Fibroblast of pulmonary artery (primary cell): ENCODE data around the gene TGDS.
"Not testable (repeated sequence)": the region's sequence is repeated elsewhere in the genome, so short reads cannot be mapped to it uniquely, and the experiment has no call there.

Source experiments
- DNase-seq: peaks from one replicate; pipeline ENCODE4 v3.0.0-alpha.2; 2010; ENCODE audit warnings: low read depth
- H3K4me3 ChIP-seq: replicated peaks from 2 replicates; pipeline ENCODE4 v1.5.1; 2011; ENCODE audit warnings: low read depth, mild to moderate bottlenecking, control low read depth, low read length, moderate library complexity
- TF ChIP-seq, protein P1 (sequence below): IDR thresholded peaks from 2 replicates; pipeline ENCODE4 v1.5.1; 2011; ENCODE audit warnings: mild to moderate bottlenecking, control low read depth, low read length, inconsistent platforms; ENCODE audit errors: missing control alignments

The TGDS gene

DNA sequence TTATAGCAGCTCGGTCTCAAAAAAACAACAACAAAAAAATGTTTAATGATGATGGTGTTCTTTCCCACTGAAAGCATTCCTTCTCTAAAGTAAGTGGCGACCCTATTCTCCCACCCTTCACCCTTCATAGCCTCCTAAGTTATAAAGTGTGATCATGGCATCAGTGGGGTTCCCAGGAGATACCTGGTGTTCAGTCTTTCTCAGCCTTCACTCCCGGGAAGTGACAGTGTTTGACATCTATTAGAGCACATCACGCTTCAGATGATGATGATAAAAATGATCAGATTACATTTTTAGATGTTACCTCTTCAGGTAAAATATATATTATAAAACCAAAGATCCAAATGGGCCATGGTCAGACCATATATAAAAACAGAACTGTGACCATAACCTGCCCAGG is 51.0 kb downstream of the TGDS start:
- H3K4me3 ChIP-seq: no peak overlapping the region
- no peak for DNase-seq
- TF ChIP-seq, protein P1, sequence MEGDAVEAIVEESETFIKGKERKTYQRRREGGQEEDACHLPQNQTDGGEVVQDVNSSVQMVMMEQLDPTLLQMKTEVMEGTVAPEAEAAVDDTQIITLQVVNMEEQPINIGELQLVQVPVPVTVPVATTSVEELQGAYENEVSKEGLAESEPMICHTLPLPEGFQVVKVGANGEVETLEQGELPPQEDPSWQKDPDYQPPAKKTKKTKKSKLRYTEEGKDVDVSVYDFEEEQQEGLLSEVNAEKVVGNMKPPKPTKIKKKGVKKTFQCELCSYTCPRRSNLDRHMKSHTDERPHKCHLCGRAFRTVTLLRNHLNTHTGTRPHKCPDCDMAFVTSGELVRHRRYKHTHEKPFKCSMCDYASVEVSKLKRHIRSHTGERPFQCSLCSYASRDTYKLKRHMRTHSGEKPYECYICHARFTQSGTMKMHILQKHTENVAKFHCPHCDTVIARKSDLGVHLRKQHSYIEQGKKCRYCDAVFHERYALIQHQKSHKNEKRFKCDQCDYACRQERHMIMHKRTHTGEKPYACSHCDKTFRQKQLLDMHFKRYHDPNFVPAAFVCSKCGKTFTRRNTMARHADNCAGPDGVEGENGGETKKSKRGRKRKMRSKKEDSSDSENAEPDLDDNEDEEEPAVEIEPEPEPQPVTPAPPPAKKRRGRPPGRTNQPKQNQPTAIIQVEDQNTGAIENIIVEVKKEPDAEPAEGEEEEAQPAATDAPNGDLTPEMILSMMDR: no peak

DNA sequence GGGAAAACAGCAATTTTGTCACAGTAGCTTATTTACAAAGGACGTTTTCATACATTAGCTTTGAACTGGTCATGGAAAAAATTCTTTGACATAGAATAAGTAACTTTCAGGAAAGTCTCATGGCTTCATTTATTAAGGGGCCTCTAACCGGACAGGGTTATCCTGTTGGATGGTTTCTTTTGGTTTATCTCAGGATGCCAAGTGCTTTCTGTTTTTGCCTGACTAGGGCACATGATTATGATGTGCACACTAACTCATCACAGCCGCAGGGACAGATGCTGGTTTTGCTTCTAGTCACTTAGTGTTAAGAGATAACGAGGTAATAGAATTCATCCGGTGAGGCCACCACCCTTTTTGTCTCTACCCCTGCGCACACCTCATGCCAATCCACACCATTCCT is 53.0 kb downstream of the TGDS start:
- no peak overlapping the region for H3K4me3 ChIP-seq

DNA sequence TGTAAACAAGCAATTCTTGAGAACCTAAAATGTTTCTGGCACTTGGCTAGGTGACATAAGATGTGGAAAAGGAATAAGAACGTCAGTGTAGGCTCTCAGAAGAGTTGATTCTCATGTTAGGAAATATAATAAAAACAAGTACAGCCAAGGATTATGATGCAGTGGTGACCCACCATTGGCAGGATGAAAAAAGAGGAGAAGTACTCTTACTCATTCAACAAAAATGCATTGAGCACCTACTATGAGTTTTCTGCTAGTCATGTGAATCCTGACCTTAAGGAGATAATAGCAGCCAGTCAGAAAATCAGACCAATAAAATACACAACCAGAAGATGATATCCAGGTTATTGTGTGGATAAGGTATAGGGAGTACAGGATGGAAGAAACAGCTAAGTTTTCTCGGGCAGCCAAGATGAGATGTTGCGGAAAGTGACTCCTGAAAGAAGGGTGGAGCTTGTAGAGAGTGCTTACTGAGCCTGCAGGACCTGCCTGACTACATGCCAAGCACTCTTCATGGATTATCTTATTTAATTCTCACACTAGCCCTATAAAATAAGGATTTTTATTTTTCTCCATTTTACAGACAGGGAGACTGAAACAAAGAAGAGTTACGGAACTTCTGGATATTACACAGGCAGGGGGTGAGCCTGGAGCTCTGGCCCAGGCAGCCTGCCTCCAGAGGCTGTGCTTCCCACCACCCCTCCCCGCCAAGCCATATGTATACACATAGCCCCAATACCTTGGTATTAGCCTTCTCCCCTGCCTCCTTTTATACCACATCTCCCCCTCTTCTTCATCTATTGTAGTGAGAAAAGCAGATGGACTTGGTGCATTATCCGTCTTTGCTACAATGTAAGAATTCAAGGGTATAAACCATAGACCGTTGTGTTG is 58.0 kb downstream of the TGDS start:
- no peak overlapping the region for H3K4me3 ChIP-seq
- DNase-seq: no peak
- TF ChIP-seq, protein P1: no peak

More for the DNA sequence above, 53.0 kb downstream of the TGDS start:
- DNase-seq: no peak
- TF ChIP-seq, protein P1: no peak

DNA sequence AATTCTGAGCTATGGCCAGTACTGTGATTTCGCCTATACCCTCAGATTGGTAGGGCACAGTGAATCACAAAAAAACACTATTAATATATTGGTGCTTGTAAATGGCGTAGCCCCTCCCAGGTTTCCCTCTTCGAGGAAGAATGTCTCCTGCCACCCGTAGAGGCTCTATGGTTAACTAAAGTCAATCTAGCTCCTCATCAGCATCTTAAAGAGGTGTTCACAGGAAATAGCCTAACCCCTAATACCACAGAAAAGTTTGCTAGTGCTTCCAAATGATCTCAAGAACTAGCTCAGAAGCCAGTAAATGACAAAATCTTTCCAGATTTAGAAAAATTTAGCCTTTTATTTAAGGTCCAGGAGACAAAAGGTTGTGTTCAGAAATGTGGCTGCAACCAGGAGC is 60.2 kb downstream of the TGDS start:
- TF ChIP-seq, protein P1: no peak
- no peak for DNase-seq

DNA sequence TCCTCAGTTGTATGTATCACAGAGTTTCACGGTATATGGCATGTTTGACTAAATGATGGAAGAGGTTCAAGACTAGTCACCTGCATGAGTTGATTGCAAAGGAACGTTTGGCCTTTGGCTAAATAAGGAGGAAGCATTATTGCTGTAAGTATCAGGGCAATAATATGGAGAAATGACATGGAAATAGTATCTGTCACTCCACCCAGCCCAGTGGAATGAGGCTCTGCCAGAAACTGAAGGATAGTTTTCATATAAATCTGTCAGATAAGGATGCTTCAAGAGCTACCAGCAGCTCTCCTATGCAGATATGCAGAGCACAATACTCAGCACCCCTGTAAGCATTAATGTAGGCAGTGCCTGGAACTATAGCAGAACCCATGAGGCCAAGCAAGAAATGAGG is 60.7 kb downstream of the TGDS start:
- no peak overlapping the region for H3K4me3 ChIP-seq
- no peak for DNase-seq
- TF ChIP-seq, protein P1: no peak

More for the DNA sequence above, 60.2 kb downstream of the TGDS start:
- H3K4me3 ChIP-seq: no peak overlapping the region

DNA sequence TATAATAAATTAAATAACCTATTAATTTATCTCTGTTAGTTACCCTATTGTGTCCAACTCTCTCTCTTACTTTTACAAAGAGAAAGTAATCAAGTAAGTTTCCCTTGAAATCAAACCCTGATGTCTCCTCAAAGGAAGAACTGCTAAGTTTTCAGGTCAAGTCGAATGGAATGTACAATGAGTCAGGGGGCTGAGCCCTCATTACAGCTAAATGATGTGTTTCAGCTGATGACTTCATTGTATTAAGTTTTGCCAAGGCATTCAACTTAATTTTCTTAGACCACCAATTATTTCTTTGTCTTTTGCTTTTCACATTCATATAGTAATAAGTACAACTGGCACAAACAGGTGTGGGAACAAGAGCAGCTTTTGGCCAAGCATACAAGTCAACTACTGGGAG is 61.8 kb downstream of the TGDS start:
- no peak for DNase-seq
- TF ChIP-seq, protein P1: no peak
- H3K4me3 ChIP-seq: no peak overlapping the region

DNA sequence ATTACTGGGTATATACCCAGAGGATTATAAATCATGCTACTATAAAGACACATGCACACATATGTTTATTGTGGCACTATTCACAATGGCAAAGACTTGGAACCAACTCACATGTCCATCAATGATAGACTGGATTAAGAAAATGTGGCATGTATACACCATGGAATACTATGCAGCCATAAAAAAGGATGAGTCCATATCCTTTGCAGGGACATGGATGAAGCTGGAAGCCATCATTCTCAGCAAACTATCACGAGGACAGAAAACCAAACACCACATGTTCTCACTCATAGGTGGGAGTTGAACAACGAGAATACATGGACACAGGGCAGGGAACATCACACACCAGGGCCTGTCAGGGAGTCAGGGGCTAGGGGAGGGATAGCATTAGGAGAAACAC is 63.7 kb downstream of the TGDS start:
- H3K4me3 ChIP-seq, DNase-seq: not testable (repeated sequence)

DNA sequence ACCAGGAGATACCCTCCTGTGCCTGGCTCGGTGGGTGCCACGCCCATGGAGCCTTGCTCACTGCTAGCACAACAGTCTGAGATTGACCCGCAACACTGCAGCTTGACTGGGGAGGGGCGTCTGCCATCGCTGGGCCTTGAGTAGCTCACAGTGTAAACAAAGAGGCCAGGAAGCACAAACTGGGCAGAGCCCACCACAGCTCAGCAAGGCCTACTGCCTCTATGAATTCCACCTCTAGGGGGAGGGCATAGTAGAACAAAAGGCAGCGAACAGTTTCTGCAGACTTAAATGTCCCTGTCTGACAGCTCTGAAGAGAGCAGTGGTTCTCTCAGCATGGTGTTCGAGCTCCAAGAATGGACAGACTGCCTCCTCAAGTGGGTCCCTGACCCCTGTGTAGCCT is 69.0 kb downstream of the TGDS start:
- DNase-seq, H3K4me3 ChIP-seq: not testable (repeated sequence)
